Uterus (tissue), 2 donors: ENCODE results near the gene KCNK3.

Experiments
- POLR2A ChIP-seq, 2 donors: fragments of 450-650 bp; IDR thresholded peaks; one replicate each; pipeline ENCODE4 v1.6.1; 2016; ENCODE audit warnings: antibody characterized with exemption in 2 of 2, mild to moderate bottlenecking in 1 of 2, moderate library complexity in 1 of 2
- TF ChIP-seq, protein P1 (sequence below), 4 experiments: fragments of 200-600 bp in 2 of 4; fragments of 450-650 bp in 2 of 4; sonication (generic) in 2 of 4; IDR thresholded peaks; one replicate each; pipeline ENCODE4 v1.5.1; 2016 to 2019; ENCODE audit warnings: antibody characterized with exemption in 4 of 4, mild to moderate bottlenecking in 2 of 4, moderate library complexity in 1 of 4

DNA sequence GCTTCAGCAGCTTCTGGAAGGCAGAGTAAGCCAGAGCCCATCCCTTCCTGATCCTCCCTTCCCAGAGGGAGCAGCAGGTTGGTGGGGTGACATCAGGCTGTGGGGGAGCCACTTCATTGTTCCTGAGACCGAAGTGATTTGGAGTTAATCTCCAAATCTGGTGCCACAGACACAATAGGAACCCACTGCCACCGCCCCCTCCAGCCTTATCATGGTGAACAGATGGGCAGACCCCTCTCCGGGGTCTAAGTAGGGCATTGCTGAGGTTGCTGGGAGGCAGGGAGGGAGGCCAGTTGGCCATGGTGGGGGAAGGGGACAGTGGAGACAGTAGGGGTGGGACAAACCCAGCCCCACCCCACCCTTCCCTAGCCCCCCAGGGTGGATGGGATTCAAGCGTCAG, 46.0 kb downstream of the KCNK3 start:
- TF ChIP-seq, protein P1, sequence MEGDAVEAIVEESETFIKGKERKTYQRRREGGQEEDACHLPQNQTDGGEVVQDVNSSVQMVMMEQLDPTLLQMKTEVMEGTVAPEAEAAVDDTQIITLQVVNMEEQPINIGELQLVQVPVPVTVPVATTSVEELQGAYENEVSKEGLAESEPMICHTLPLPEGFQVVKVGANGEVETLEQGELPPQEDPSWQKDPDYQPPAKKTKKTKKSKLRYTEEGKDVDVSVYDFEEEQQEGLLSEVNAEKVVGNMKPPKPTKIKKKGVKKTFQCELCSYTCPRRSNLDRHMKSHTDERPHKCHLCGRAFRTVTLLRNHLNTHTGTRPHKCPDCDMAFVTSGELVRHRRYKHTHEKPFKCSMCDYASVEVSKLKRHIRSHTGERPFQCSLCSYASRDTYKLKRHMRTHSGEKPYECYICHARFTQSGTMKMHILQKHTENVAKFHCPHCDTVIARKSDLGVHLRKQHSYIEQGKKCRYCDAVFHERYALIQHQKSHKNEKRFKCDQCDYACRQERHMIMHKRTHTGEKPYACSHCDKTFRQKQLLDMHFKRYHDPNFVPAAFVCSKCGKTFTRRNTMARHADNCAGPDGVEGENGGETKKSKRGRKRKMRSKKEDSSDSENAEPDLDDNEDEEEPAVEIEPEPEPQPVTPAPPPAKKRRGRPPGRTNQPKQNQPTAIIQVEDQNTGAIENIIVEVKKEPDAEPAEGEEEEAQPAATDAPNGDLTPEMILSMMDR (IDR thresholded peaks at IDR 0.05) = no peak
- no peak for TF ChIP-seq POLR2A (IDR thresholded peaks at IDR 0.05)
